HTR-8/SVneo (cell line): ENCODE data around the gene SHOC2.

Source experiments
- DNase-seq: peaks from one replicate; pipeline ENCODE4 v3.0.0; 2011; ENCODE audit warnings: low spot score, mixed read lengths; ENCODE audit not compliant: insufficient read length
- FAIRE-seq: peaks from 2 replicates; lab custom pipeline; 2011; peaks lifted over from hg19 to GRCh38; lab: Jason Lieb, UNC

Gene SHOC2

GRCh38 chr10:110919349-110919931, at the start of gene SHOC2:
SHOC2 (plus strand) TSS chr10:110919604; CDS start chr10:110964359, 44,755 bp downstream.
- DNase-seq = no peak

GRCh38 chr10:110870823-110871297, 48.5 kb upstream of the SHOC2 start:
- FAIRE-seq = no peak

More at GRCh38 chr10:110919349-110919931, at the start of gene SHOC2:
- FAIRE-seq = no peak

GRCh38 chr10:110871298-110872084, 47.9 kb upstream of the SHOC2 start, which contains the start of gene PDCD4:
PDCD4 (plus strand) TSS chr10:110871928; CDS start chr10:110876028, 4,100 bp downstream.
- FAIRE-seq = no peak
- peak; percentile 88 for DNase-seq

More at GRCh38 chr10:110870823-110871297, 48.5 kb upstream of the SHOC2 start:
- DNase-seq = no peak

- FAIRE-seq = no peak
- peak; percentile 30 for DNase-seq
Measured at GRCh38 chr10:110872145-110872983, 47.0 kb upstream of the SHOC2 start.

- FAIRE-seq (no peak), DNase-seq (no peak)
Measured at GRCh38 chr10:110872984-110873923, 46.1 kb upstream of the SHOC2 start.

- DNase-seq (no peak), FAIRE-seq (no peak)
Measured at GRCh38 chr10:110873951-110874350, 45.5 kb upstream of the SHOC2 start.

GRCh38 chr10:110876000-110876399, 43.4 kb upstream of the SHOC2 start:
- FAIRE-seq = no peak

GRCh38 chr10:110876788-110877187, 42.6 kb upstream of the SHOC2 start:
- DNase-seq = no peak
- no peak for FAIRE-seq

More at GRCh38 chr10:110876000-110876399, 43.4 kb upstream of the SHOC2 start:
- DNase-seq = no peak

GRCh38 chr10:110880012-110880411, 39.4 kb upstream of the SHOC2 start:
- DNase-seq = no peak
- no peak for FAIRE-seq

GRCh38 chr10:110881247-110881646, 38.2 kb upstream of the SHOC2 start:
- no peak for FAIRE-seq

GRCh38 chr10:110881905-110882304, 37.5 kb upstream of the SHOC2 start:
- DNase-seq (no peak), FAIRE-seq (no peak)

More at GRCh38 chr10:110881247-110881646, 38.2 kb upstream of the SHOC2 start:
- DNase-seq = no peak

- no peak for DNase-seq
- FAIRE-seq = no peak
Measured at GRCh38 chr10:110883924-110884323, 35.5 kb upstream of the SHOC2 start.

- DNase-seq = no peak
- FAIRE-seq = no peak
Measured at GRCh38 chr10:110885932-110886674, 33.3 kb upstream of the SHOC2 start.

GRCh38 chr10:110887560-110887959, 31.8 kb upstream of the SHOC2 start:
- FAIRE-seq (no peak), DNase-seq (no peak)

- no peak for DNase-seq
- no peak for FAIRE-seq
Measured at GRCh38 chr10:110892602-110893288, 26.7 kb upstream of the SHOC2 start.

- no peak for DNase-seq
Measured at GRCh38 chr10:110893559-110894179, 25.7 kb upstream of the SHOC2 start.

GRCh38 chr10:110897184-110897583, 22.2 kb upstream of the SHOC2 start:
- no peak for DNase-seq
- FAIRE-seq = no peak

More at GRCh38 chr10:110893559-110894179, 25.7 kb upstream of the SHOC2 start:
- no peak for FAIRE-seq

- DNase-seq (no peak), FAIRE-seq (no peak)
Measured at GRCh38 chr10:110898391-110898790, 21.0 kb upstream of the SHOC2 start.
